IPS DF 4.7 (cell line): Measurements from ENCODE around the gene AKNAD1.

Experiments used
- DNase-seq: peaks from one replicate; pipeline ENCODE4 v3.0.0-alpha.2; 2013; ENCODE audit warnings: low spot score; ENCODE audit errors: extremely low read depth

The AKNAD1 gene

DNA sequence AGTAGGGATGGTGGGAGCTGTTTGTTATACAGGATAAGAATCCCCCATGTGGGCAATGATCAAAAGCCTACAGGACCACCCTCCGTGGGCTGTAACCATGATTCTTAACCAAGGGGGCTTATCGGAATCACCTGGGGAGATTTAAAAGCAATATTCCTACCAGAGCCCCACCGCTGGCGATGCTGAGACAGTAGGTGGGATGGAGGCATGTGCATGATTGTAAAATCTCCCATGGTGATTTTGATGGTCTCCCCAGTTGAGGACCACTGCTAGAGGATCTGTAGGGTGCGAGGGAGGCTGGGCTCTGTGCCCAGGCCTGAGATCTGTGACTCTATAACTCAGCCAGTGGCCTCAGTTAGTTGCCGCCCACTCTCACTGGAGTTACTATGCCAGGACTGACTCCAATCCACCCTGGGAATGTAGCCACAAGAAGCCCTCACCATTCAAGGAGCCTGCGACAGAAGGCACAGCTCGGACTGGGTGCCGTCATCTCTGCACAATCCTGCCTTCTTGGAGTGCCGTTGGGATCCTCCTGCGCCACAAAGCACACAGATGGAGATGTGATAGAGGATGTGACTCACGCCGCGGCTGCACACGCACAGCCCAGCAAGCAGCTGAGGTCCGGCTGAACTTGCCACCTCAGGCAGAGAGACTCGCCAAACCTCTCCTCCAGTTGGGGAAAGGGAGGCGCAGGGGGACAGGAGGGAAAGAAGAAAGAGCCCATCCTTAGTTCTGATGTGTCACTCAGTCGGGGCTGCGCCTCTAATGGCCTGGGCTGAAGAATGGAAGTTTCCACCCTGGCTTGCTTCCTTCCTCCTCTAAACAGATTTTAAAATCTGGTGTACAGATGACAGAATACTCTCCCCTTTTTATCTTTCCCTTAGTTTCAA lies 26.5 kb downstream of the AKNAD1 start:
- no peak for DNase-seq

DNA sequence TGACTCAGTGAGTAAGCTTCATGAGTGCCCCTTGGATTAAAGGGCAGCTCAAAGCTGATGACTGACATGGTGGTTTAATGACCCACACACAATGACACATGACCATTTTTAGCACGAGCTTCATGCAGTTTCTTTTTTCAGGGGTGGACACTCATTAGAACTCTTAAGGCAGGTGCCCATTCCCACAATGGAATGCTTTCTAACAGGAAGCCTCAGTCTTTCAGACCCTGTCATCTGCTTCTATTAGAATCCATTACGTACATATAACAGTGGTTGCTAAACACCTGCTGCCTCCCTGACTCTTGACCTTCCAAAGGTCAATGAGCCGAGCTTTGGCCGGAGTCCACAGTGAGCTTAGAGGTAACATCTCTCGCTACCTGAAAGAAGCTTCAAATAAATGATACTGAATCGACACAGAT lies 27.4 kb downstream of the AKNAD1 start:
- no peak for DNase-seq

DNA sequence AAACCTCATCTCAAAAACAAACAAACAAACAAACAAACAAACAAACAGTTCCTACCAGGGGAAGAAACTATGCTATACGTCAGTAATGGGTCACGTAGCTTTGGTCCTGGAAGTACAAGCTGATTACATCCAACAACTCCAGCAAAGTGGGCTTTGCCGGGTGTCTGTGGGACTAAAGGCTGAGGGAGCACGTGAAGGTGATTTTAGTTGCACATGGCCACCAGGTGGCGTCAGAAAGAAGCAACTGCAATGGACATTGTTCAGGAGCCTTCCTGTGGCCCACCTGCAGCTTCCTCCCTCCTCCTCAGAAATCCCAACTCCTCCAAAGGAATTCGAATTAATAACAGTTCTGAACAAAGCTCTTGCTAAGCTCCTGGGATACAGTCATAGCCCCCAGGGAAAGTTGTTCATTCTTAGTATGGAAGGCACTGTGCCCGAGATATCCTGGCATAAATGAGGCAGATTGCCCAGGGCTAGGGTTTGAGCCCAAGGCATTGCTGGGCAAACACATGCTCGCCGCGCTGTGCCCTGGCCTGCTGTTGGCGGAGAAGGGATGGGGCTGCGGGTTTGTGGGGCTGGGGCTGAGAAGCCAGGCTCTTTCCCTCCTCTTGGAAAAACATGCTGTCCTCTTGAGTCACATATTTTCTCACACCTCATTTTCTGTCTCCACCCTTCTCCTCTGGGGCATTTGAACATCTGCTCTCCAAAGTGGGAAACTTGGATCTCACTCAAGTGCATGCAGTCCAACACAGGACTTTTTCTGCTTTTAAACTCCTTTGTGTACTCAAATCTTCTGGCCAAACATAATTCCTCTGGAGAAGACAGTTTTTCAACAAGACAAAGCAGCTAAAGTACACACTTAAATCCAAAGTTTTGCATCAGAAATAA lies 28.6 kb downstream of the AKNAD1 start:
- peak; percentile 90 for DNase-seq

DNA sequence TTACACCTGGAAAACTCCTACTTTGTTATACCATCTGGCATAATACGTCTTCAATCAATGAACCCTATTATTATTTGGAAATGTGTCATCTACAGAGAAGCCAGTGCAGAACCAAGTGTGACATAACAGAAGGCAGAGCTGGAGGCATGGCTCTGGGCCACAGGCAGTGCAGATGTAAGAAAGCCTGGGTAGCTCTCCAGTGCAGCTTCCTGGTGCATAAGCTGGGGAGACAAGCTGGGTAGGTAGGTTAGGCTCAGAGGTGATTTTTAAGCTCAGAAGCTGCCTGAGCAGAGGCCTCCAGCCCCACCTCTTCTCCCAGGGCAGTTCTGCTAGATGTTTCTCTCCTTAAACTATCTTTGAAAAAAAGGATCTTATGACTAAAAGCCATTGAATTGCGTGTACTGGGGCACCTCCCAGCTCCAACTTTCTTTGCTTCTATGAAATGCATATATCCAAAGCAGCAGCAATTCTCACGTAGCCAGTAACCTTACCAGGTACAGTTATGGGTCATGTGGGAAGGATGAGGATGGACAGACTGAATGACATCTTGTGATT lies 30.7 kb downstream of the AKNAD1 start:
- no peak for DNase-seq

DNA sequence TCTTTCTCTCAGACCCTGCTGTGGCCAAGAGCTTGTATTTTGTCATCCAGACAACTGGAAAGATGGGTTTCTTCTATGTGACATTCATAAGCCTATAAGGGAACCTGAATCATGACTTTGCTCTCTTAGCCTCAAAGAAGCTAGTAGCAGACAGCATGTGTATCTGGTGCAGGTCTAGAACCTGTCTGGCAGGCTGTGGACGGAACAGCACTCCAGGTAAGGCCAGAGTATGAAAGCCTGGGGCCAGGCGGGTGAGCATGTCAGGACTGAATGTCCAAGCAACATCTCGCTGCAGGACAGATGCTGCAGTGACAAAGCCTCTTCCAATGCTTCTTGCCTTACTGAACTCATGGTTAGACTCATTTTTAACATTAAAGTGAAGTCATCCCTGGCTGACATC lies 32.8 kb downstream of the AKNAD1 start:
- no peak for DNase-seq

DNA sequence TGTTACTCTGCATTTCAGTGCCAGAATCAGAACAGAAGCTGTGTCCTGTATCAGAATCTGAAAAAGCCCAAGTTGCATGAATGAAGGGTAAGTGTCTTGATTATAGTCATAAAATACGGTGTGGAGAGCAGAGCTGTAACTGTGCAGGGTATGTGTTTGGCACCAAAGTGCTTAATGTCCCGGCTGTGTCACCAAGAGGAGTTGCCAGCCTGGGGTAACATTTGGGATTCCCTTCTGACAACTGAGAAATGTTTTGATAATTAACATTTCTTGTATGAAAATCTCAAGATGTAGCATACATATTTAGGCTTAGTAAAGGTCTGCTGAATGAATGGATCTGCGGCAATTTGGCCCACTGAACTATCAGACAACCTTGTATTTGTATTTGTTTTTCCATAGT lies 33.3 kb downstream of the AKNAD1 start:
- no peak for DNase-seq

DNA sequence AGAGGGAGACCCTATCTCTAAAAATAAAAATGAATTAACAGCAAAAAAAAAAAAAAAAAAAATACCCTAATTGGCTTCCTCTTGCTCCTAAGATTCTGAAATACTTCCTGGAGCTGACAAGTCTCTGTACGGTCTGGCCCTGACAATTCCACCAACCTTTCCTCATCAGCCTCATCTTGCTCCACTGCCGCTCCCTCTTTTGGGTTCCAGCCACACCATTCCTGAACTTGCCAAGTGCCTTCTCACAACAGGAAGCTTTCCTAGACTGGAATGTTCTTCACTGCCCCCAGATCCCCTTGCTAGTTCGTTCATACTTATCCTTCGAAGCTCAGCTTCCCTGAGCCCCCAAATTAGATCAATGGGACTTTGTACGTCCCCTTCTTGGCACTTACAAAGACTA lies 37.0 kb downstream of the AKNAD1 start:
- no peak for DNase-seq

DNA sequence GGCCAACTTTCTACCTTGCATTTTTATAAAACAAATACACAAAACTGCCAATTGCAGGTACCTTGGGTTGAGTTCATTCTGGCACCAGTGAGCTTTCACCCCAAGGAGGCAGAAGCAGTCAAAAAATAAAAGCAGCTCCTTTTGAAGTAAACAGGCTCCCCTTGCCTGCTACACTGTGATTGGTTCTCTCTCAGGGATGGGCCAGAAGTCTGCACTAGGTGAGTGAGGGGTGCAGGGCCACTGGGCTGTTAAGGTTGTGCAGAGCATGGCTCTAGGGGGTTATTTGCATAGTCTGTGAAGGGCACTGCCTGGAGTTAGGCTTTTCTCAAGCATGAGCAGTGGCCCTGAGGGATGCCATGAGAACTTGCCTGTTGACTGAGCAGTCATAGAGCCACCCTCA lies 39.1 kb downstream of the AKNAD1 start:
- no peak for DNase-seq

DNA sequence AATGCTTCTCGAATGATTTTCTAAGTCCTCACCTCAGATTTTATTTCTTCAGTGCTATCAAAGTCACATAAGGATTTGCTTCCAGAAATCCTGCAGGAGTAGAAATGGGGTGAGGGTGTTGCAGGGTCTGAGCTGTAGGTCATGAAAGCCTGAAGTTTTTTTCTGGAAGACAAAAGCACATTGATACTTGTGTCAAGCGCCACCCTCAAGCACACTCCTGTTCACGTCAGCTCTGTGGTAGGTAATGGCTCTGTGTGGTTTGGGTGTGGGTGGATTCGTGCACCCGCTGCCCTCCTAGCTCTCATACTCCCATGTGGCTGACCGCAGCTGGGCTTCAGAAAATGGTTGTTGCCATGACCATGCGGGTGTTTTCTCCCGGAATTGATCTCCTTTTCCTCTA lies 39.9 kb downstream of the AKNAD1 start:
- no peak for DNase-seq

DNA sequence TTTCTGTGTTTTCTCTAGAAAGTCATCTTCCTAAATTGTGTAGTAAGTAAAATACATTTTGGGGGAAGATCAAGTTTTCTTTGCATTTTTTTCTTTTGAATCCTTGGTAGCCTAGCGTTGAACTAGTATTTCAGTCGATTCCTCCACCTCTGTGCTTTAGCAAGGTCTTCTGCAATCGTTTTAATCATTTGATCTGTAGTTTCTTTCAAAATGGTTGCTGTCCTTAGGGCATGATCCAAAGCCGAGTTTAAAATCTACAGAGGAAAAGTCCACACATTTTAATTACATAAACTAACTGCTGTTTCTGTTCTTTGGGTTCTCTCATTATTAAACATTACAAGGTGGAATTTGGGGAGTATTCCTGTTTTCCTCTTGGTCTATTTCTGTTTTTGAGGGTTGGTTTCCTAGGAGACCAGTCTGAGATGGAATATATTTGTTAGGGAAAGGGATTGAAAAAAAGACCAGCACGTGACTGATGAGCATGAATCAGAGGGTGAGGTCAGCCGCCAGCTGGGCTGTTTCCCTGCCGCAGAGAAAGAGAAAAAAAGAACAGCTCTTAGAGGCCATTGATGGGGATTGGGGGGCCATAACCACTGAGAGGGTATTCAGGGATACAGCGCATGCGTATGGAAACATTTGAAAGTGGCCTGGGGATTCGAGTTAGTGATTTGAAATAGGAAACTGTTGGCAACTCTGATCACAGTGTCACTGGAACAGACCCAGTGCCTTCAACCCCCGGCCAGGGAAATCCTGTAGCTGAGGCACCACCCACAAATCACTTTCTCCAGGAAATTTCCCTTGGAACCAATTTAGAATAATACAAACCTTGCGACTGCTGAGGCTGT lies 40.6 kb downstream of the AKNAD1 start:
- no peak for DNase-seq

DNA sequence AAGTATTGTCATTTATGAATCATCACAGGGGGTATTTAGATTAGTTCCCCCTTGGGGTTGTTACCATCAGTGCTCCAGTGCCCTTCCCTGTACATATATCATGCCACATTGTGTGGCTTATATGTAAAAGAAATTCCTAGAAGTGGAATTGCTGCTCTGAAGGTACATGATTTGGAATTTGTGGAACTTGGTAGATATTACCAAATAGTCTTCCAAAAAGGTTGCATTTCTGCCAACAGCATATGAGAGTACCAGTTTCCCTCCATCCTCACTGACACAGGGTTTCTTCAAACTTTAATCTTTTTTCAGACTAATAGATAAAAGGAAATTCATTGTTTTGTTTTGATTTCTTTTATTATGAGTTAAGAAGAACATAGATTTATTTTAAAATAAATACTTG lies 41.3 kb downstream of the AKNAD1 start:
- DNase-seq: no peak

DNA sequence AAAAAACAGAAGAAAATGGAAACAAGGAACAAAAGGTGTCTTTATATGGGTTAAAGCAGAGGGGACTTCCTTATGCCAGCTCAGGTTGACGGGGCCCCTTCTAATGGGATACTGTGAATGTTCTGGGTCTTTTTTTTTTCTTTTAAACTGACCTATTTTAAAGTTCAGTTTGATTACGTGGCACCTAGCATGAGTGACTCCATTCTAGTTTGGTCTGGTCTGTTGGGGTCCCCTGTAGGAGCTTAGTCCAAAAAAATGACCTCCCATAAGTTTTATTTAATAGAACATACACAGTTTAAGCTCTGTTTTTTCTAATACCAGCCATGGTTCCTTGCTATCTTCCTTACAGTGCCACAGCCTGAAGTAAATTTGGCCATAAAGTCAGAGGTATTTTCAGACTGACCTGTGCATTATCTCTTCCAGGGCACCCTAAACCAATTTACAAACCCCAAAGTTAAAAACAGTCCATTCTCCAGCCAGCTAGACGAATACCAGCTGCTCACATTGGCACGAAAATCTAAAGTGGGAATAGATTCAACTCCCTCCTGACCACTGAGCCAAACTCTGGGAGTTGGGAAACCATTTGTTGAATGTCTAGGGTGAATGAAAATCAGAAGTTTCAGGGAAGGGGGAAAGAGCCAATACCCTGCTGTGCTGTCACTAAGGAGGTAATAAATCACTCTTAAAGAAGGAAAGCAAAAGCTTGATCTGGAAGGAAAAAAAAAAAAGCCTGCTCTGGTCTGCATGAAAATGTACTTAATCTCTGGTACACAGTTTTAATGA lies 42.4 kb downstream of the AKNAD1 start:
- DNase-seq: no peak

DNA sequence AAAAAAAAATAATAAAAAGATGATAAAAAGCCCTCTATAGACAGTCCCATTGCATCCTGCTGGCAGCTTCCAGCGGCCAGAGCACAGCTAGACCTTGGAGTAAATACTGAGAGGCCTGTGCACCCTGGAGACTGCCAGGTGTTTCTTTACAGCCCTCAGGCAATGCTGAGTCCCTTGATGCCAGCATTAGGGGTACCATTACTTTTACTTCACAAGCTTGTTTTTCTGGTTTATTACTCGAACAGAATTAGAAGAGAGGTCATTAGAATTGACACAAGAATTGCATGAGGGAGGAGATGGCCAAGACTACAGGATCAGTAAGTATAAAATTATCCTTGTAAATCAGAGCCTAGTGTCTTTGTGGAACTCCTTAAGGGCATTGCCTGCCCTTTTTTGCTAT lies 43.6 kb downstream of the AKNAD1 start:
- no peak for DNase-seq

DNA sequence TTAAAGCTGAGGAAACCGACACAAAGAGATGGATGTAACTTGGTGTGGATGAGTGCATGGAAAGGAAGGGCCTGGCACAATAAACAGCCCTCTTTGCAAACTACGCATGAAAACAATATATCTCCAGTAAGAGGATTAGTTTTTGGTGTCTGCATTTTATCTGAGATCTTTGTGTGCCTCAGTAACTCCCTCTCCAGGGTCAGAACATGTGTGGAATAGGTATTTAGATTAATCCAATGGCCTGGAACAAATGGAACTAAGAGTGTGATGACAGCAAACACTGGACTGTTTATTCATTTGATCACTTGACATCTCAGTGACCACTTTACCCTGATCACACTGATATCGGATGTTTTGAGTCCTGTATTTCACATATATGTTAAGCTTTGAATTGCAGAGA lies 45.3 kb downstream of the AKNAD1 start:
- no peak for DNase-seq

DNA sequence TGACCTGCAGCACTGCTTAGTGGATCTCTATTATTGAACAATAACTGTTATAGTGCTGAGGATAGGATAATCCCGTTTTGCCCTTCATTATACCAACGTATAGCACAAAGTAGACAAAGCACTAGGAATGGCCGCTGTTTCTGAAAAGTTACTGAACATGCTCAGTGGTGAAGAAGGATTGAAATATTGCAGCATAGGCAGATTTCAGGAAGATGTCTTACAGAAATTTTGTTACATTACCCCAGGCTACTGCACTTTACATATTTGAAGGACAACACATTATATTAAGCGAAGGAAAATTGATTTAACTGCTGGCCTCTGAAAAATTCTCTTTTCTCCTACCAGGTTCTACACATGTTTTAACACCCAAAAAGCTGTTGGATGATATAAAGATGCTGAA lies 48.5 kb downstream of the AKNAD1 start:
- DNase-seq: no peak

DNA sequence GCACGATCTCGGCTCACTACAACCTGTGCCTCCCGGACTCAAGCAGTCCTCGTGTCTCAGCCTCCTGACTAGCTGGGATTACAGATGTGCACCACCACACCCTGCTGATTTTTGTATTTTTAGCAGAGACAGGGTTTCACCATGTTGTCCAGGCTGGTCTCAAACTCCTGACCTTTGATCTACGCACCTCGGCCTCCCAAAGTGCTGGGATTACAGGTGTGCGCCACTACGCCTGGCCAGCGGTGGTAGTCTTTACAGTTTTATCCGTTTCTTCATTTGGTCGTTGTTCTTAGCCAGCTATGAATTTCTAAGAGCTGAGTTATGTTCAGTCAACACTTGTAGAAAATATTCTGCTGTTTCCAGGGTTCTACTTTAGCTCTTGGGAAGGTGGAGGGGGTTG lies 53.3 kb downstream of the AKNAD1 start:
- DNase-seq: no peak

DNA sequence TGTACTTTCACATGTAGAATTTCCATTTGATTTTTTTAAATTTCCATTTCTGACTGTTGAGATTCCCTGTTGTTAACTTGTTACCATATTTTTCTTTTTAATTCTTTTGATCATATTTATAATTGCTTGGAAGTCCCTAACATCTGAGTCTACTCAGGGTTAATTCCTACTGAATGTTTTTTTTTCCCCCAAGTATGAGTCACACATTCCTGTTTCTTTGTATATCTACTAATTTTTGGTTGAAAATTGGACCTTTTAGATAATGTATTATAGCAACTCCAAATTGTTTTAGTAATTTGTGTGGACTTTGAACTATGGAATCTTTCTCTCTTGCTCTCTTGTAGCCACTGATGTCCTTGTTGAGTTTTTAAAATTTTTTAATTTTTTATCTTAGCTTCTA lies 55.8 kb downstream of the AKNAD1 start:
- DNase-seq: no peak

DNA sequence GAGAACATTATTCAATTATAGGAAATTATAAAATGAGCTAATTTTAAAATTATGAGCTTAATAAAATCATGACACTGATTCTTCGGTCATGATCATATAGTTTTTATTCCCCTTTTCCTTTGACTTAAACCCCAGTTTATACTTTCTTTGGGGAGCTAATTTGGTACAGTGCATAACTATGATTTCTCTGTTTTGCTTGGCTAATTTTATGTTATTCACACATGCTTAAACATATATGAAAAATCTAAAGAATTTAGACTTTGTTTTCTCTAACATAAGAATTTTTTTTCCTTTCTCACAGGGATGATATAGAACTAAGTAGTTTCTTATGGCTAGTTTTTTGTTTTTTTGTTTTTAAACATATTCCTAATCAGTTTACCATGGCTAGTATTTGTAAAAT lies 57.9 kb downstream of the AKNAD1 start:
- DNase-seq: no peak

DNA sequence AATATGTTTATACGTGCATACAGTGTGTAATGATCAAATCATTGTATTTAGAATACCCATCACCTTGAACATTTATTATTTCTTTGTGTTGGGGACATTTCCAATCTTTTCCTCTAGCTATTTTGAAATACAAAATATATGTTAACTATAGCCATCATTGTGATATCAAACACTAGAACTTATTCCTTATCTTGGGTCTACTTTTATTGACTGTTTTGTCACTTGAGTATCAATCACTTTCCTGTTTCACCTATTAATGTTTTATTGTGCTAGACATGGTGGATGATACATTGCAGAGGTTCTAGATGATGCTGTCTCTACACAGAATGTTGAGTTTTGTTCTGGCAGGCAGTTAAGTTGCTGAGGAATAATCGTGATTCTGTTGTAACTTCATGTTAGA lies 64.5 kb downstream of the AKNAD1 start:
- no peak for DNase-seq

DNA sequence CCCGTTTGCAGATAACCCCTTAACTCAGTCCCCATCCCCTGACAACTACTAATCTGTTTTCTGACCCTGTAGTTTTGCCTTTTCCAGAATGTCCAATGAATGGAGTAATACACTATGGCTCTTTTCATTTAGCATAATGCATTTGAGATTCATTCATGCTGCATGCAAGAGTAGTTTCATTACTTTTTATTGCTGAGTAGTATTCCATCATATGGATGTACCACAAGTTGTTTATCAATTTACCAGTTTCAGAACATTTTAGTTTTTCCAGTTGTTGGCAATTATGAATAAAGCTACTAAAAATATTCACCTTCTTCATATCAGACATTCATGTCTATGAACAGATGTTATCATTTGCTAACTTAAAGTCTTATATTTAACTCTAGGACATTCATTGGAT lies 65.1 kb downstream of the AKNAD1 start:
- DNase-seq: no peak

DNA sequence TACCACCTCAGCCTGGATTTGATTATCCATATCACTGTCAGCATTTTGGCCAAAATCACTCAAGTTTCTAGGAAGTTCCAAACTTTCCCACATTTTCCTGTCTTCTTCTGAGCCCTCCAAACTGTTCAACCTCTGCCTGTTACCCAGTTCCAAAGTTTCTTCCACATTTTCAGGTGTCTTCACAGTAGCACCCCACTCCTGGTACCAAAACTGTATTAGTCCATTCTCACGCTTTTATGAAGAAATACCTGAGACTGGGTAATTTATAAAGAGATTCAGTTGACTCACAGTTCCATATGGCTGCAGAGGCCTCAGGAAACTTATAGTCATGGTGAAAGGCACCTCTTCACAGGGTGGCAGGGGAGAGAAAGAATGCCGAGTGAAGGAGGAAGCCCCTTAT lies 71.0 kb downstream of the AKNAD1 start:
- no peak for DNase-seq
